GM18867 (cell line): ENCODE measurements around the gene UBLCP1.
"Not testable (repeated sequence)": the region's sequence is repeated elsewhere in the genome, so short reads cannot be mapped to it uniquely, and the experiment has no call there.

Experiments used
- ATAC-seq: cut with Tn5 transposase; IDR thresholded peaks from one replicate; pipeline ENCODE4 v1.9.1; 2021; ENCODE audit warnings: mild to moderate bottlenecking, moderate library complexity; ENCODE audit not compliant: unreplicated experiment

The UBLCP1 gene, protein sequence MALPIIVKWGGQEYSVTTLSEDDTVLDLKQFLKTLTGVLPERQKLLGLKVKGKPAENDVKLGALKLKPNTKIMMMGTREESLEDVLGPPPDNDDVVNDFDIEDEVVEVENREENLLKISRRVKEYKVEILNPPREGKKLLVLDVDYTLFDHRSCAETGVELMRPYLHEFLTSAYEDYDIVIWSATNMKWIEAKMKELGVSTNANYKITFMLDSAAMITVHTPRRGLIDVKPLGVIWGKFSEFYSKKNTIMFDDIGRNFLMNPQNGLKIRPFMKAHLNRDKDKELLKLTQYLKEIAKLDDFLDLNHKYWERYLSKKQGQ

DNA sequence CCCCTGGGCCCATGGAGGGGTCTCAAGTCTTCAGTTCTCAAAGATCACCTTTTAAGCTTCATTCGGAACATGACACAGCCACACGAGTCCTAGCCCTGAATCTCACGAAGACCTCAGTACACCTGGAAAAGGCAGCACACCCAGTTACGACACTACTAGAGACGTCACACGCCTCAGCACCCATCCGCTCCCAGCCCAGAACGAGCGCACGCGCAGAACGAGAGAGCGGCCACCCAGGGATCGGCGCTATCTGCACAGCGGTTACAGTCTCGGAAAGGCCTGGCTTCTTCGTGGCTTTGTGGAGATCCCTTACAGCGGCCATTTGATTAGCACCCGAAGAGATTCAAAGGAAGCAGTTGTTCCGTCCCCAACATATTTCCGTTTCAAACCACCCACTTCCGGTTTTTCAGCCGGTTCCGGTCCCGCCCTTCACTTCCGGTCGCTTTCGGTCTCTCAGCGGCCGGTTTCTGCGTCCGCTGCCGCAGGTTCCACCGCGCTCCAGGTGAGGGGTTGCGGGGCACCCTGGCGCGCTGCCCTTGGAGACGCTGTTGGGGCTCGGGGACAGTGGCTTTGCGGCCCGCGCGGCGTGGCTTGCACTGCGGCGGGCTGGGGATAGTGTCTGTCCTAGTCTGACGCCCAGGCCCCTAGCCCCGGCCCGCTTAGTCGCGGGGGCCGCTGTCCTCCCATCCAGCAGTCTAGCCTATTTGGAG is at the start of gene UBLCP1:
TSS of gene UBLCP1 (plus strand) at position 432 of the 710 bp plus-strand sequence. CDS start 5,626 bp downstream, outside the sequence.
- ATAC-seq: peak; percentile 92

DNA sequence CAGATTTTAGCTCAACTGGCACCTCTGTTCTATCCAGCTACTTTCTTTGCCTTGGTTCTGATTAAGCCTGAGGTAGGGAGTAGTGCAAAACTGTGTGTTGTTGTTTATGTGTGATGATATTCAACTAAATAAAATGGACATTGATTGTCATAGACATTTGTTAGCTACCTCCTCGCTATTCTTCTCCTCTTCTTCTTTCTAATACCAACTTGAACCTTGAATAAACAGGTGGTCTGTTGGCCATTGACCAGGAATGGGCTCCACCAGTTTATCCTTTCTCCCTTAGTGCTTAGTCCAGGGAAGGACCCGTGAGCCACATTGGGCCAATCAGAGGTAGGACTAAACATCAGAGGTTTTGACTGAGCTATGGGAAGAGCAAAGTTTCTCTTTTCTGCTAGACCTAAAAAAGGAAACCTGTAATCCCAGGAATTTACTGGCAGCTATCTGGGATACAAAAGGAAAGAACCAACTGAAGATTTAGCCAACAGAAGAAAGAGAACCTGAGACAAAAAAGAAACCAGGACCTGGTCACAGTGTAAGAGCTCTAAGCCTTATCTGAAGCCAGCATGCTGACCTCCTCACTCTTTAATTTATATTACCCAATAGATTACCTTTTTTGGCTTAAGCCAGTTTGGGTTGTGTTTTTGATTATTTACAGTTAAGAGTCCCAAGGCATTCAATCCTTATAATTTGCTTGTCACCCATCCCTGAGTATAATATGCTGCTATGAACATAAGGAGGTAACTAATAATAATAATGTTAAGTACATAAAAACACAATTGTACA is 48.4 kb upstream of the UBLCP1 start:
- ATAC-seq: no peak

DNA sequence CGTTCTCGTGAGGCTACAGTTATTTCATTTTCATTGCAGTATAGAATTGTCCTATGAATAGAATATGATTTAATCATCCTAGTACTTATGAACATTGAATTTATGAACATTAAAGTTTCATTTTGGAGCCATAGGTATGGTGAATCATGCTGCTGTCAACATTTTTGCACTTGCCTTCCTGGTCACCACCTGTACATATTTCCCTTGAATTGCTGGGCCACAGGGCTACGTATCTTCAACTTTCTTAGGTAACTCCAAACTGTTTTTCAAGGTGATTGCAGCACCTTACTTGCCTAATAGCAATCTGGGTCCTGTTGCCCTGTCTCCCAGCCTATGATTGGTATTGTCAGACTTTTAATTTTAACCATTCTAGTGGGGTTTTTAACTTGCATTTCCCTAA is 47.2 kb upstream of the UBLCP1 start:
- ATAC-seq: no peak

DNA sequence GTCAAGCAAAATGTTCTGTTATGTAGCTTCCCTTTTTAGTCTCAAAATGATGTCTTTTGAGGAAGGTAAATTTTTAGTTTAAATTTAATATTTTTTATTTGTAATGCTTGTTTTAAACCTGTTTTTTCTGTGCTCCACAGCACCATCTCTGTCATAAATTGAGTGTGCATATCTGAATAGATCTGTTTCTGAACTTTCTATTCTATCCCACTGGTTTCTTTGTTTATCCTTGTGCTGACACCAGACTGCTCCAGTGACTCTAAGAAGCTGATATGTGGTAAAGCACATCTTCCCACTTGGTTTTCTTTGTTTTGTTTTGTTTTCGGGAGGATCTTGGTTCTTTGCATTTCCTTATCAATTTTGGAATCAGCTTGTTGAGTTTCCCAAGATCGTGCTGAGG is 46.6 kb upstream of the UBLCP1 start:
- no peak for ATAC-seq

DNA sequence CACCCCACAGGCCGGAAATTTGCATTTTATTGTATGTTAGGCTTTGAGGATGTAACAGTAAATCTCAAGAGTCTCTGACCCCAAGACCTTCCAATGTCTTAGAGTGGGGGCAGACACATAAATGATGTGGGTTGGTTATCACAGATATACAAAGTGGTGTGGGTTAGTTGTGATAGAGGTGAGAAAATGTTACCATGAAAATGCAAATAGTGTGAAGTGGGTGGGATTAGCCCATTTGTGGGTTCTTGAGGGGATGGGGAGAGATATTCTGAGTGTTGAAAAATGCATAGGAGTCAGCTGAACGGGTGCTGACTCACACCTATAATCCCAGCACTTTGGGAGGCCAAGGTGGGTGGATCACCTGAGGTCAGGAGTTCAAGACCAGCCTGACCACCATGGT is 45.9 kb upstream of the UBLCP1 start:
- no peak for ATAC-seq

DNA sequence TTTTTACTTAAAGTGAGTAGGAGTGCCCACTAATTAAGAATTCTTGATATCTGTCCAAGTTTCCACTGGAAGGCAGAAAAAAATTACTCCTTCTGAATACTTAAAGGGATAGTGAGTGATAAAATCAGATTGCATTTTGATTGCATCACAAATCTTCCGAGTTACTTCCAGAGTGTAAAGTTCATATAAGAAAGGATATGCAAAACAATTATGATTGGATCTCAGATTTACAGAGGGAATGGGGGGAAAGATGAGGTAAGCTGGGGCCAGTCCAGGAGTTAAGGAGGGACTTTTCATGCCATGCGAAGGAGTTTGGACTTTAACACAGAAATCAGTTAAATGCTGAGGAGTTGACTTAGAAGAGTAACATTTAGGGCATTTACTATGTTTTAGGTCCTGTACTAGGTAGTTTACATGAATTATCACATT is 44.5 kb upstream of the UBLCP1 start:
- ATAC-seq: no peak

DNA sequence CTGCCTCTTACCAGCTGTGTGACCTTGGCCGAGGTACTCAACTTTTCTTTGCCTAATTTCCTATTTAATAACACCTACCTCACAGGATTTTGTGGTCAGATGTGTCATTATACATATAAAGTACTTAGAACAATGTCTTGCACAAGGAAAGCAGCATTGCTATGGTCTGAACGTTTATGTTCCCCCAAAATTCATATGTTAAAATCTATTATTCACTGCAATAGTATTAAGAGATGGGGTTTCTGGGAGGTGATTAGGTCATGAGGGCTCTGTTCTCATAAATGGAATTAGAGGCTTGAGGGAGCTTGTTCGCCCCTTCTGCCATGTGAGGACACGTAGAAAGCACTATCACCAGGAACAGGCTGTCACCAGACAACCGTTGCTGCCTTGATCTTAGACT is 42.9 kb upstream of the UBLCP1 start:
- no peak for ATAC-seq

DNA sequence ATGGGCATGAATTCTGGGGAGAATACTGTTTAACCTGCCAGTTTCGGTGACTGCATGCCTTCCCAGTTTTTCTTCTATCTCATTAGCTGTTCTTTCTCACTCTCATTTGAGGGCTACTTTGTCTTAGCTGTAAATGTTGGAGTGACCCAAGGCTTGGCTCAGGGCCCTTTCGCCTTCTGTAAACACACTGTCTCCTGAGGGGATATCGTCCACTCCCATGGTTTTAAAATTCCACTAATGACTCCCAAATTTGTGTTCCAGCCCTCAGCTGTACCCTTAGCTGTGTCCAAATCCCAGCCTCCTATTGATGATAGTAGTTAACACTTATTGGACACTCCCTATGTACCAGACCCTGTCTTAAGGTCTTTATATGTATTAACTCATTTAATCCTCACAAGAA is 39.6 kb upstream of the UBLCP1 start:
- ATAC-seq: no peak

DNA sequence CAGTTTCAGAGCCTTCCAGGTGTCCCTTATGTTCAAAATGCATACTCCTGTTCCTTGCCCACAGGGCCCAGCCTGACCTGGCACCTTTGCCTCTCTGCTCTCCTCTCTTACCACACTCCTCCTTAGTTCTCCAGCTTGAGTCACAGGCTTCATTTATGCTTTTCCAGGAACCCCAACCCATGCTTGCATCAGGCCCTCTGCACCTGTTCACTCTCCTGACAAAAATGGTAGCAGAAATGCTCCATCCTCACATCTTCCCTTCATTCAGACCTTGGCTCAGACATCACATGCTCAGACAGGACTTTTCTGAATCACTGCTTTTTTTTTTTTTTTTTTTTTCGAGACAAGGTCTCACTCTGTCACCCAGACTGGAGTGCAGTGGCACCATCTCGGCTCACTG is 38.6 kb upstream of the UBLCP1 start:
- ATAC-seq: no peak

DNA sequence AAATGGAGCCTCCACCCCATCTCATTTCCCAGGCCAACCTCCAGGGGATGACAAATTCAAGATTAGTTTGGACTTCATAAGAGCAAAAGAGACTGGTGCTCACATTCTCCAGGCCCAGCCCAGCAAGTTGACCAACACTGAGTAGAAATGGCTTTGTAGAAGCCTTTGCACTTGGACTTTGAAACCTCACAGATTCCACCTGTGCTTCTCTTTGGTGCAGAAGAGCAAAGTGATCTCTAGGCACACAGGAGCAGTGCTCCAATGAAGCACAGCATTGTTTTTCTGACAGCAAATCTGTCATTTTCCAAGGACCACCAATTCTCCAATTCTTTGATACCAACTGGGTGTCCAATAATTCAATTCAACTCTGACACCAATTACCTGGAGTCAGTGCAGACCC is 36.6 kb upstream of the UBLCP1 start:
- ATAC-seq: no peak

DNA sequence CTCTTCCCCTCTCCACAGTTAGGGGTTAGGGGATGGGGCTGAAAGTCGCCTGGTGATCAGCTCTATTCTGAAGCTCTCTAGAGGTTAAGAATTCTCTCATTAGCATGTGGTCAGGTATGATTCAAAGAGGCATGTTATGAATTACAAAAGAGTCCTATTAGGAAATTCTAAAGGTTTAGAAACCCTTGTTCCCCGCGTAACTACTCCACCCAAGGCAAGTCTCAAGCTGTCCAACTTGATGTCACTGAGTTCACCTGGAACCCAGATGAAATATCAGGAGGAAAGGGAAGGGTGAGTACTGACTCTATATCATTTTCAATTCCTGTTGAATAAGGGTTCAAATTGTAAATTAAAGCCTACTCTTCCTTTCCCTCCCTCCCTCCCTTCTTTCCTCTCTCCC is 35.6 kb upstream of the UBLCP1 start:
- no peak for ATAC-seq

DNA sequence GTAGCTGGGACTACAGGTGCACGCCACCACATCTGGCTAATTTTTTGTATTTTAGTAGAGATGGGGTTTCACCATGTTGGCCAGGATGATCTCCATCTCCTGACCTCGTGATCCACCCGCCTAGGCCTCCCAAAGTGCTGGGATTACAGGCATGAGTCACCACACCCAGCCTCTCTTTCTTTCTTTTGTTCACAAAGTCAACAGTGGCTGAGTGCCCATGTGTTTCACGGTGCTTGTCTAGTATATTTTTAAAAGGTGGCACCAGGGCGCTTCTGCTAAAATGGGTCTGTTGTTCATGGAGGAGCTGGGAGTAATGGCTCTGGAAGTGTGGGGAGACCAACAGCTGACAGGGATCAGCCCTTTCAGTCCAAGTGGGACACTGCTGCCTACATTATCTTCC is 35.0 kb upstream of the UBLCP1 start:
- ATAC-seq: not testable (repeated sequence)

DNA sequence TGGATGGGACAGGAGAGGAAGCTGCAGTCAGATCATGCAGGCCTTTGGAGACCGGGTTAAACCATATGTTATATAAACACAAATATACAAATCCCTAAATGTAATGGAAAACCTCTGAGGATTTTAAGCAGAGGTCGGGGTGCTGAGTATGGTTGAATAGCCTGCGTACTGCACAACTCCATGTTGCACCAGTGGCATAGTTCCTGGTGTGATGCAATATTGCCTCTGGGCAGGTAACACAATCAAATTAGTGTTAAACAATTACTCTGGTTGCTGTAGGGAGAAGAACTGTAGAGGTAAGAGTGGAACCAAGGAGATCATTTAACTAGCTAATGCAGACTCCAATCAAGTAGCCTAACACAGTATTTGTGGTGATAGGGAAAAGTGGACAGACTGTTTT is 32.4 kb upstream of the UBLCP1 start:
- ATAC-seq: no peak

DNA sequence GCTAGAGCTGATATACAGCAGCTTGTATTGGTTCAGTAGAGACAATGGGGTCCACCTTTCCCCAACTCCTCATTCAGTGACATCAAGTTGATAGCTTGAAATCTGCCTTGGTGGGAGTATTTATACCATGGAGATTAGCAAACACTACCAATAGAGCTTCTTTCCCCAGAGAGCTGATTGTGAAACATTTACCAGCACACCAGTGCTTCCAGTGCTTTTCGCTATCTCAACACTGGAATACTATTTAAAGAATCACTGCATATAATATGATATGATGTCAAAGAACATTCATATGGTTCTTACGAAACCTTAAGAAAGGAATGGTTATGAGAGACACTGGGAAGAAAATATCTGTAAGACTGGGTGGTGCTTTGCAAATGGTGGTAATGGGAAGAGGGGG is 31.9 kb upstream of the UBLCP1 start:
- no peak for ATAC-seq

DNA sequence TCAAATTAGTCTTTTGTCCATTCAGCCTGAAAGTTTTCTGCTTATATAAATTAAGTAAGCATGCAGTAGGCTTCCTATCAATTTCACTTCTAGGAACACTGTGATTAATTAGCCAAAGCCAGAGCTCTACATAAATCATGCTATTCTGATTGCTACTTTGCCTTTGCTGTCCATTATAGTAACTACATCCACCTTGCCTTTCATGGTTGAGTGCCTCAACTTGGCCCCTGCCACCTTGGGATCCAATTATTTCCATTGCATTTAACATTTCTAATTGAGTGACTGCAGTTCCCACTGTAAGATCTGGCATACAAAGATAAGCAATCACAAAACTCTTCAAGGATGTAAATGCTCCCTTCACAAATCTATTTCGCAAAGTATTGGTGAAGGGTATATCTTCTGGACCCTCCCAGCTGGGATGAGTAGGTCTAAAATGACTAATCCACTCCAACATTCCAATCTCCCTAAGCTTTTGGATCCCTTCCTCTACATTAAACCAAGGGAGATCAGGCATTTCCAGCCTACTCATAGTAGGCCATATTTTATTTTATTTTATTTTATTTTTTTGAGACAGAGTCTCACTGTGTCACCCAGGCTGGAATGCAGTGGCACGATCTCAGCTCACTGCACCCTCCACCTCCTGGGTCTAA is 27.1 kb upstream of the UBLCP1 start:
- ATAC-seq: not testable (repeated sequence)

DNA sequence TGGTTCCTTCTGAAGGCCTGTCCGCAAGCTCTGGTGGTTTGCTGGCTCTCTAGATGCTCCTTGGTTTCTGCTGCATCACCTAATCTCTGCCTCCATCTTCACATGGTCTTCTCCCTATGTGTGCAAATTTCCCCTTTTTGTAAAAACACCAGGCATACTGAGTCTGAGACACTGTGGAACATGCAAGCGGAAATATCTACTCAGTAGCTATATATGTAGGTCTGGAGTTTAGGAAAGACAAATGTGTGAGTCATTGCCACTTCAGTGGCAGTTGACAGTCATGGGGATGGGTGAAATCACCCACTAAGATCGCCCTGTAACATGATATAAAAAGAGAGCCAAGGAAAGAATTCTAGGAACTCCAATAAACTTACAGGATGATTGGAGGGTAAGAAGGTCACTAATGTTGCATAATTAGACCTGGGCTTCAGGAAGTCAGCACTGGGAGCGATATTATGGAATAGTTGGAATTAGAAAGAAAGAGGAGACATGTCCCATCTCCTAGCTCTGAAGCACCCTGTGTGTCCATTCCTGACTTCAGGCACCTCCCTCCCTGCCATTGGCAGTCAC is 22.7 kb upstream of the UBLCP1 start:
- ATAC-seq: no peak

DNA sequence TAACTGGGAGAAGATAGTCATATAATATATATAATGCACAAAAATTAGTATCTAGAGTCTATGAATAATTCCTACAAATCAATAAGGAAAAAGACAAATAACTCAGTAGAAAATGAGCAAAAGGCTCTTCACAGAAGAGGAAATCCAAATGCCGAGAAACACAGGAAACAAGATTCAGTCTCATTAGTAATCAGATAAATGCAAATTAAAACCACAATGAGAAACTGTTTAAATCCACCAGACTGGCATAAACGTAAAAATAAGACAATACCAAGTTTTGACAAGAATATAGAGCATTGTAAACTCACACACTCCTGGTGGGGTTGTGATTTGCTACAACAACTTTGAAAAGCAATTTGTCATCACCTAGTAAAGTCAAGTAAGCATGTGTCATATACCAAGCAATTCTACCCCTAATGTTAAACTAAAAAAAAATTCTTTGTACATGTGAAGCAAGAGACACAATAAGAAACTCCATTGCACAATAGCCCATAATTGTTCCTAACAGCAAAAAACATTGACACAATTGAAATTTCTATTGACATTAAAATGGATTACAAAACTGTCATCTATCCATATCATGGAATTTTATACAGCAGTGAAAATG is 21.0 kb upstream of the UBLCP1 start:
- ATAC-seq: no peak

DNA sequence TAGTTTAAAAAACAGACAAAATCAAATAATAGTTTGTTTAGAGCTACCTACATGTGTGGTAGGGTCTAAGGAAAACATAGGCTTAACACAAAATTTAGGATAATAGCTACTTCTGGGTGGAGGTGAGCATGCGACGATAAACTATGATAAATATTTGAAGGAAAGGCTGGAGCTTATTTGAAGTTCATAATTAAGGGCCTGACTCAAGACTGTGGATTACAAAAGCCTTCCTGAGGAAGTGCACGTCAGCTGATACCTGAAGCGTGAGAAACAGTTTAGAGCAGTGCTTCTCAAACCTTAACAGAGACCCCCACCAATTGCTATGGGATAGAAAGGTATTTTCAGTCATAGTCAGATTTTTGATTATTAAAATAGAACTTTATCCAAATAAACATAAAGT is 20.4 kb upstream of the UBLCP1 start:
- no peak for ATAC-seq

DNA sequence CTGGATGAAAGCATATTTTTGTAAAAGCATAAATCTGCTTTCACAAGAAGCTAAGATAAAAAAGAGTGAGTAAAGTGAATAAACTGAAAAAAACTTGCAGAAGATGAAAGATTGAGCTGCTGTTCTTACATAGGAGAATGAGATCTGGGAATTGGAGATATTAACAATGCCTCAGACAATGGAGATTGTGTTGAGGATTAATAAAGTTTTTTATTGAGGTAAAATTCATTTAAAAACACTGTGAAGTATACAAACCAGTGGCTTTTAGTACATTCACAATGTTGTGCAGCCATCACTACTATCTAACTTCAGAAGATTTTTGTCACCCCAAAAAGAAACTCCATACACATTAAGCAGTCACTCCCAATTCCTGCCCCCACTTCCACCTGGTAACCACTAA is 19.7 kb upstream of the UBLCP1 start:
- ATAC-seq: no peak

DNA sequence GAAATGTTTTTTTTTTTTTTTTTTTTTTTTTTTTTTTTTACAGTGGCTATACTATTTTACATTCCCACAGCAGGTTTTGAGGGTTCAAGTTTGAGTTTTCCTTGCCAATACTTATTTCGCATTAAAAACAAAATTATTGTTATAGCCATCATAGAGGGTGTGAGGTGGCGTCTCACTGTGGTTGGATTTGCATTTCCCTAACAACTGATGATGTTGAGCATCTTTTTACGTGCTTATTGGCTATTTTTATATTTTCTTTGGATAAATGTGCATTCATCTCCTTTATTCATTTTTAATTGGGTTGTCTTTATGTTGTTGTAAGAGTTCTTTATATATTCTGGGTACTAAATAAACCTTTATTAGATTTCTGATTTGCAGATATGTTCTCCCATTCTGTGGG is 18.9 kb upstream of the UBLCP1 start:
- ATAC-seq: no peak

DNA sequence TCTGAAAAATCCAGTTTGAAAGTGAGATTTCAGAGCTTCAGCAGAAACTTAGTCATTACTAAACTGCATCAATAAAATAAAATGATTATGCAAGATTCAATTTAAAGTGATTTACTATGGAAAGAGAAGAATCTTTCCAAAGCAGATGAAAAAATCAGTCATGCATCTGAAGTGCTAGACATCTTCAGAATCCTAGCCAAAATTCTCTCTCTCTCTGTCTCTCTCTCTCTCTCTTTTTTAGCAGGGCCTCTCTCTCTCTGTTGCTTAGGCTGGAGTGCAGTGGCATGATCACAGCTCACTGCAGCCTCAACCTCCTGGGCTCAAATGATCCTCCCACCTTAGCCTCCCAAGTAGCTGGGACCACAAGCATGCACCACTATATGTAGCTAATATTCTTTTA is 18.2 kb upstream of the UBLCP1 start:
- ATAC-seq: no peak
